Esophagus squamous epithelium (tissue), 4 donors: ENCODE data around the gene MYO9B.

ENCODE experiments used
- POLR2A ChIP-seq, 4 donors: fragments of 450-650 bp; IDR thresholded peaks; one replicate each; pipeline ENCODE4 v1.6.1; 2017; ENCODE audit warnings: antibody characterized with exemption in 4 of 4, mild to moderate bottlenecking in 4 of 4, moderate library complexity in 3 of 4
- TF ChIP-seq, protein P1 (sequence below), 6 experiments: fragments of 450-650 bp in 4 of 6; fragments of 200-600 bp in 2 of 6; sonication (generic) in 2 of 6; IDR thresholded peaks; one replicate each; pipeline ENCODE4 v1.5.1; 2016 to 2019; ENCODE audit warnings: antibody characterized with exemption in 6 of 6, mild to moderate bottlenecking in 4 of 6, moderate library complexity in 4 of 6

DNA sequence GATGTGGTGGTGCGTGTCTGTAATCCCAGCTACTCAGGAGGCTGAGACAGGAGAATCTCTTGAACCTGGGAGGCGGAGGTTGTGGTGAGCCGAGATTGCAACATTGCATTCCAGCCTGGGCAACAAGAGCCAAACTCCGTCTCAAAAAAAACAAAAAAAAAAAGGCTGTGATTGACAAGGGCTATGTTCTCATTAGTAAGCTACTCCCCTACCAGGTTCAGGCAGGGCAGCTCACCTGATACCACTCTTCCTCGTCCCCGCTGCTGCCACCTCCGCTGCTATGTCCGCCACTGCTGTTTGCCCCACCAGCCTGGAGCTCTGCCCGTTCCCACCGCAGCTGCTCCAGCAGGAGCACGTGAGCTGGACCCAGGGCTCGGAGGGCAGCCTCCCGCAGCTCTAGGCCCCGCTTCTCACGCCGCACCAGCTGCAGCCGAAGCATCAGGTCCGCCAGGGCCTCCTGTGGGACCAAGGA lies 179.6 kb downstream of the MYO9B start:
- TF ChIP-seq, protein P1, sequence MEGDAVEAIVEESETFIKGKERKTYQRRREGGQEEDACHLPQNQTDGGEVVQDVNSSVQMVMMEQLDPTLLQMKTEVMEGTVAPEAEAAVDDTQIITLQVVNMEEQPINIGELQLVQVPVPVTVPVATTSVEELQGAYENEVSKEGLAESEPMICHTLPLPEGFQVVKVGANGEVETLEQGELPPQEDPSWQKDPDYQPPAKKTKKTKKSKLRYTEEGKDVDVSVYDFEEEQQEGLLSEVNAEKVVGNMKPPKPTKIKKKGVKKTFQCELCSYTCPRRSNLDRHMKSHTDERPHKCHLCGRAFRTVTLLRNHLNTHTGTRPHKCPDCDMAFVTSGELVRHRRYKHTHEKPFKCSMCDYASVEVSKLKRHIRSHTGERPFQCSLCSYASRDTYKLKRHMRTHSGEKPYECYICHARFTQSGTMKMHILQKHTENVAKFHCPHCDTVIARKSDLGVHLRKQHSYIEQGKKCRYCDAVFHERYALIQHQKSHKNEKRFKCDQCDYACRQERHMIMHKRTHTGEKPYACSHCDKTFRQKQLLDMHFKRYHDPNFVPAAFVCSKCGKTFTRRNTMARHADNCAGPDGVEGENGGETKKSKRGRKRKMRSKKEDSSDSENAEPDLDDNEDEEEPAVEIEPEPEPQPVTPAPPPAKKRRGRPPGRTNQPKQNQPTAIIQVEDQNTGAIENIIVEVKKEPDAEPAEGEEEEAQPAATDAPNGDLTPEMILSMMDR (IDR thresholded peaks at IDR 0.05) = no peak
- no peak for TF ChIP-seq POLR2A (IDR thresholded peaks at IDR 0.05)
